ENCODE data around the gene ZNF248.
"Not testable (repeated sequence)": the region's sequence is repeated elsewhere in the genome, so short reads cannot be mapped to it uniquely, and the experiment has no call there.

The ZNF248 gene

GRCh38 chr10:37857287-37858211 lies at the start of gene ZNF248:
ZNF248 (minus strand) TSS chr10:37857610; CDS start chr10:37856310, 1,300 bp downstream.
- peak; percentile 98 for DNase-seq

GRCh38 chr10:37906382-37906781 lies 49.0 kb upstream of the ZNF248 start:
- no peak for DNase-seq

- no peak for DNase-seq
Observed at GRCh38 chr10:37896436-37896835, 39.0 kb upstream of the ZNF248 start.

GRCh38 chr10:37895674-37896073 lies 38.3 kb upstream of the ZNF248 start:
- DNase-seq: no peak

- no peak for DNase-seq
Observed at GRCh38 chr10:37885850-37886249, 28.4 kb upstream of the ZNF248 start.

- no peak for DNase-seq
Observed at GRCh38 chr10:37872955-37873354, 15.5 kb upstream of the ZNF248 start.

- DNase-seq: no peak
Observed at GRCh38 chr10:37872283-37872682, 14.9 kb upstream of the ZNF248 start.

- DNase-seq: no peak
Observed at GRCh38 chr10:37871568-37872251, 14.3 kb upstream of the ZNF248 start.

GRCh38 chr10:37871143-37871542 lies 13.7 kb upstream of the ZNF248 start:
- no peak for DNase-seq

GRCh38 chr10:37868796-37869195 lies 11.4 kb upstream of the ZNF248 start:
- no peak for DNase-seq

- no peak for DNase-seq
Observed at GRCh38 chr10:37865957-37866803, 8.8 kb upstream of the ZNF248 start.

- DNase-seq: no peak
Observed at GRCh38 chr10:37865264-37865663, 7.9 kb upstream of the ZNF248 start.

GRCh38 chr10:37860494-37861190 lies 3.2 kb upstream of the ZNF248 start:
- DNase-seq: no peak

- not testable (repeated sequence) for DNase-seq
Observed at GRCh38 chr10:37859270-37859669, 1.9 kb upstream of the ZNF248 start.

- DNase-seq: no peak
Observed at GRCh38 chr10:37856881-37857286, 526 bp downstream of the ZNF248 start.

GRCh38 chr10:37855636-37856035 lies 1.8 kb downstream of the ZNF248 start:
- DNase-seq: no peak

- DNase-seq: no peak
Observed at GRCh38 chr10:37854626-37855025, 2.8 kb downstream of the ZNF248 start.

- no peak for DNase-seq
Observed at GRCh38 chr10:37844644-37845043, 12.8 kb downstream of the ZNF248 start.

- no peak for DNase-seq
Observed at GRCh38 chr10:37839243-37839642, 18.2 kb downstream of the ZNF248 start.

GRCh38 chr10:37831495-37832333 lies 25.7 kb downstream of the ZNF248 start:
- DNase-seq: no peak

GRCh38 chr10:37826806-37827205 lies 30.6 kb downstream of the ZNF248 start:
- DNase-seq: no peak

Data from femur (tissue), 1 donor.